CD14-positive monocyte (primary cell): ENCODE data around the gene RAC3. TPM values are rescaled to one million over a fixed set of nuclear protein-coding genes. Genes with fewer than 3 reads are reported as not detected.
A peak's percentile ranks its signal among the peaks of the same experiment; 100 is the strongest.

Source experiments
- DNase-seq, 3 donors: peaks; one replicate each; pipeline ENCODE4 v3.0.0-alpha.2; 2011 to 2022
- H2AFZ ChIP-seq: 2 replicates; pipeline ENCODE4 v1.6.0; 2012; ENCODE audit warnings: mild to moderate bottlenecking, low read depth, low read length, inconsistent platforms; ENCODE audit not compliant: insufficient read depth, poor library complexity, severe bottlenecking
- H3K27ac ChIP-seq, 2 donors: 1 replicate in 1 of 2; 2 replicates in 1 of 2; pipeline ENCODE4 v1.5.1; 2012 to 2013; ENCODE audit warnings: low read length in 2 of 2, control low read depth in 1 of 2, inconsistent platforms in 1 of 2, low read depth in 1 of 2, mild to moderate bottlenecking in 1 of 2
- H3K27me3 ChIP-seq, 2 donors: one replicate each; pipeline versions ENCODE4 v1.6.0 to v1.6.1; 2011 to 2013; ENCODE audit warnings: low read length in 2 of 2; ENCODE audit not compliant: control insufficient read depth in 2 of 2, insufficient read depth in 2 of 2
- H3K36me3 ChIP-seq, 2 donors: replicated peaks in 1 of 2; 1 replicate in 1 of 2; 2 replicates in 1 of 2; pipeline versions ENCODE4 v1.5.1 to v1.6.1; 2012 to 2013; ENCODE audit warnings: low read length in 2 of 2, control low read depth in 1 of 2, inconsistent platforms in 1 of 2, mild to moderate bottlenecking in 1 of 2; ENCODE audit not compliant: insufficient read depth in 2 of 2, control insufficient read depth in 1 of 2
- H3K4me1 ChIP-seq, 2 donors: 1 replicate in 1 of 2; 2 replicates in 1 of 2; pipeline versions ENCODE4 v1.5.1 to v1.6.1; 2012 to 2013; ENCODE audit warnings: low read length in 2 of 2, control low read depth in 1 of 2, inconsistent platforms in 1 of 2, mild to moderate bottlenecking in 1 of 2, moderate library complexity in 1 of 2; ENCODE audit not compliant: insufficient read depth in 2 of 2, control insufficient read depth in 1 of 2
- H3K4me2 ChIP-seq: replicated peaks from 2 replicates; pipeline ENCODE3; 2012; ENCODE audit warnings: low read length, moderate library complexity, mild to moderate bottlenecking; ENCODE audit not compliant: poor library complexity, severe bottlenecking; ENCODE audit errors: extremely low read depth
- H3K4me3 ChIP-seq, 3 experiments: fragments of 200-600 bp in 1 of 3; sonication (generic) in 1 of 3; replicated peaks in 1 of 3; 1 replicate in 2 of 3; 2 replicates in 1 of 3; pipeline ENCODE4 v1.5.1; 2011 to 2013; ENCODE audit warnings: low read length in 3 of 3, mild to moderate bottlenecking in 3 of 3, control low read depth in 2 of 3, low read depth in 2 of 3, inconsistent platforms in 1 of 3, moderate library complexity in 1 of 3
- H3K79me2 ChIP-seq: 2 replicates; pipeline ENCODE4 v1.6.0; 2012; ENCODE audit warnings: mild to moderate bottlenecking, control low read depth, inconsistent platforms, low read length, moderate library complexity; ENCODE audit not compliant: insufficient read depth
- H3K9ac ChIP-seq: 2 replicates; pipeline ENCODE4 v1.6.0; 2017; ENCODE audit warnings: low read length, mild to moderate bottlenecking; ENCODE audit not compliant: insufficient read depth, poor library complexity, severe bottlenecking
- H3K9me3 ChIP-seq, 2 donors: replicated peaks in 1 of 2; 1 replicate in 1 of 2; 2 replicates in 1 of 2; pipeline versions ENCODE4 v1.5.1 to v1.6.1; 2012 to 2013; ENCODE audit warnings: low read length in 2 of 2, control low read depth in 1 of 2; ENCODE audit not compliant: control insufficient read depth in 1 of 2, insufficient read depth in 1 of 2
- H4K20me1 ChIP-seq: 2 replicates; pipeline ENCODE4 v1.6.0; 2012; ENCODE audit warnings: mild to moderate bottlenecking, low read length, control low read depth, moderate library complexity; ENCODE audit not compliant: insufficient read depth
- H3K27ac Mint-ChIP-seq, 7 donors: one replicate each; pipeline ENCODE4 v1.8.0; 2020; ENCODE audit warnings: mild to moderate bottlenecking in 7 of 7, mixed read lengths in 7 of 7, moderate library complexity in 6 of 7, inconsistent platforms in 2 of 7
- H3K27me3 Mint-ChIP-seq, 3 donors: one replicate each; pipeline ENCODE4 v1.8.0; 2021 to 2022; ENCODE audit warnings: low read depth in 3 of 3, mild to moderate bottlenecking in 3 of 3, mixed read lengths in 3 of 3, moderate library complexity in 3 of 3, inconsistent platforms in 1 of 3
- H3K36me3 Mint-ChIP-seq, 2 donors: one replicate each; pipeline ENCODE4 v1.8.0; 2020; ENCODE audit warnings: mixed read lengths in 2 of 2, inconsistent platforms in 1 of 2, mild to moderate bottlenecking in 1 of 2
- H3K4me1 Mint-ChIP-seq: one replicate; pipeline ENCODE4 v1.8.0; 2020; ENCODE audit warnings: mild to moderate bottlenecking, mixed read lengths
- H3K4me3 Mint-ChIP-seq, 2 donors: one replicate each; pipeline ENCODE4 v1.8.0; 2020; ENCODE audit warnings: mild to moderate bottlenecking in 2 of 2, mixed read lengths in 2 of 2, moderate library complexity in 1 of 2
- H3K9me3 Mint-ChIP-seq, 7 donors: one replicate each; pipeline ENCODE4 v1.8.0; 2020 to 2022; ENCODE audit warnings: mixed read lengths in 7 of 7, mild to moderate bottlenecking in 6 of 7, moderate library complexity in 6 of 7, inconsistent platforms in 2 of 7
- WGBS: methylation state at CpG from one replicate; pipeline ENCODE4 v1.1.5; 2013; ENCODE audit warnings: missing lambda C conversion rate; ENCODE audit not compliant: insufficient coverage; 5-methylcytosine and 5-hydroxymethylcytosine counted together
- intact Hi-C, 2 donors: fragments of 100-400 bp; cut with micrococcal nuclease; formaldehyde crosslinking; loops; one replicate each; pipeline versions ENCODE4 v1.15.0 to v1.15.1; 2023
- polyA plus RNA-seq, 3 donors: library from polyadenylated mRNA; depleted of rRNA in 1 of 3; unstranded in 2 of 3; stranded (reverse) in 1 of 3; fragments of 300-500 nt in 2 of 3; fragments of >200 nt in 1 of 3; fragmentation: Illumina TruSeq in 2 of 3; gene quantifications; 1 replicate in 2 of 3; 2 replicates in 1 of 3; pipeline ENCODE4 v1.2.3, GENCODE V29; 2012 to 2021
- TF ChIP-seq, protein P1 (sequence below): fragments of 200-600 bp; IDR thresholded peaks from one replicate; pipeline ENCODE4 v1.8.0; 2022; ENCODE audit warnings: antibody characterized with exemption, mild to moderate bottlenecking

The RAC3 gene
- polyA plus RNA-seq, 3 donors, result 1.8 TPM; not detected in 2

DNA sequence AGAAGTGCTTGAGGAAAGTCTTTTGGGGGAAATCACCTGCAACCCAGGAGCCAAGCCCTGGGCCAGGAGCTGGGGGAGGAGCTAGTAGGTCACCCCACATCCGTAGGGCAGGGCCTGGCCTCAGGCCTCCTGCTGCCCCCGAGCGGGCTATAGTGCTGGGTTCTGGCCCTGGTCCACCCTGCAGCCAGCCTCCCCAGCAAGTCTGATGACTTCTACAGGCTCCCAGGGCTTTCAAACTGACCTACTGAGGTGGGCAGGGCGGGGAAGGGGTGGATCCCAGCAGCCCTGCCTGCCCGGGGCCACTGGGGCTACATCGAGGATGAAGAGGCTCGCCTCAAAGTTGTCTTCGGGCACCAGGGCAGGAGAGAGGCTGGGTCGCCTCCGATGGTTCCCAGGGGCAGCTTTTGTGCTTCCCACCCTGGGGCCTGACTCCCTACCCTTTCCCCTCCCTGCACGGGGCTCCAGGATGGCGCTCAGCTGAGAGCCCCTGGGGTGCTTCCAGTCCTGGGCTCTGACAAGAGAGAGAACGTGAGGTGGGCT, 13.8 kb upstream of the RAC3 start:
- peaks cover 6 to 17% of the 10 kb centered on the region in 2 donors for H3K36me3 Mint-ChIP-seq
- no peak for DNase-seq
- Histone ChIP-seq H3K4me2 (no peak overlapping the region), H3K4me3 (no peak overlapping the region), H3K27me3 (no peaks in the 10 kb centered on the region), H3K4me1 (peaks cover 15 to 18% of the 10 kb centered on the region in 2 donors), H4K20me1 (peaks cover 32% of the 10 kb centered on the region), H2AFZ (no peak overlapping the region), H3K9me3 (no peaks in the 10 kb centered on the region), H3K36me3 (peaks cover 5 to 17% of the 10 kb centered on the region in 2 donors), H3K79me2 (peaks cover 24% of the 10 kb centered on the region), H3K9ac (no peak overlapping the region), H3K27ac (no peak overlapping the region)
- H3K4me3 Mint-ChIP-seq, result no peak overlapping the region
- TF ChIP-seq, protein P1, sequence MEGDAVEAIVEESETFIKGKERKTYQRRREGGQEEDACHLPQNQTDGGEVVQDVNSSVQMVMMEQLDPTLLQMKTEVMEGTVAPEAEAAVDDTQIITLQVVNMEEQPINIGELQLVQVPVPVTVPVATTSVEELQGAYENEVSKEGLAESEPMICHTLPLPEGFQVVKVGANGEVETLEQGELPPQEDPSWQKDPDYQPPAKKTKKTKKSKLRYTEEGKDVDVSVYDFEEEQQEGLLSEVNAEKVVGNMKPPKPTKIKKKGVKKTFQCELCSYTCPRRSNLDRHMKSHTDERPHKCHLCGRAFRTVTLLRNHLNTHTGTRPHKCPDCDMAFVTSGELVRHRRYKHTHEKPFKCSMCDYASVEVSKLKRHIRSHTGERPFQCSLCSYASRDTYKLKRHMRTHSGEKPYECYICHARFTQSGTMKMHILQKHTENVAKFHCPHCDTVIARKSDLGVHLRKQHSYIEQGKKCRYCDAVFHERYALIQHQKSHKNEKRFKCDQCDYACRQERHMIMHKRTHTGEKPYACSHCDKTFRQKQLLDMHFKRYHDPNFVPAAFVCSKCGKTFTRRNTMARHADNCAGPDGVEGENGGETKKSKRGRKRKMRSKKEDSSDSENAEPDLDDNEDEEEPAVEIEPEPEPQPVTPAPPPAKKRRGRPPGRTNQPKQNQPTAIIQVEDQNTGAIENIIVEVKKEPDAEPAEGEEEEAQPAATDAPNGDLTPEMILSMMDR, result no peak
- peaks cover 14% of the 10 kb centered on the region for H3K4me1 Mint-ChIP-seq
- no peaks in the 10 kb centered on the region for H3K9me3 Mint-ChIP-seq
- WGBS, result 88% methylated on average over 8 of the region's 13 CpGs
- H3K27ac Mint-ChIP-seq, result no peak overlapping the region
- intact Hi-C loops, result no loop called here
- peaks cover 0 to 1% (median 0%) of the 10 kb centered on the region in 3 donors for H3K27me3 Mint-ChIP-seq

DNA sequence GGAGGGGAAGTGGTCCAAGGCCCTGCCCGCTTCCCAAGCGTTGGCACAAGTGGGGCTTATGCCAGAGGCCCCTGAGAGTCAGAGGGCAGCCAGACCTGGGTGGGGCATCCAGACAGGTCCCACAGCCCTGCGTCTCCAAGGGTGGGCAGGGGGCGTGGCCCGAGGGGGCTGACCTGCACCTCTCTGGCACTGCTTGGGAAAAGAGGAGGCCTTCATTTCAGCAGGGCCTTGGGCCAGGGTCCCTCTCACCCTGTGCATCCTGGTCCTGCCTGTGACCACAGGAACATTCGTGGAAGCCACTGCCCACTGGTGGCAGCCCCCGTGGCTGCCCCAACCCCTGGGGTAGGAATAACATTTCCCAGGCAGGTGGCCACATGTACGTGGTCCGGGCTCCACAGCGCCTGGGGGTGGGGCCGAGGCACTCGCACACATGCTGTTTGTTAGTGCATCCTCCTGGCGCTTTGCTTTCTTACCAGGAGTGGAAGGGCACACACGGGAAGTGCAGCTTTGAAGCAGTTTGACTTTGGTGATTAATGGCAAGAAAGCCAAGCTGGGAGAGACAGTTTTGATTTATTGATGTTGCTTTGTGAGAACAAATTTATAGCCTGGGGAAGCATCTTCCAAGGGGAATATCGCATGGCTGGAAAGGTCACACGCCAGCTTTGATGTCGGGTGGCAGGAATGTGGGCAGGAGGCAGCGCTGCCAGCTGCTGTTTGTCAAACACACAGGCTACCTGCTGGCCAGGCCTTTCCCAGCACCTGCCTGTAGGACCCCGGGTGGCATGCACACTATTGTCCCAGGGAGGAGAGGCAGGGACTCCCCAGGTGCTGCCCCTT, 13.1 kb upstream of the RAC3 start:
- peaks cover 0 to 1% (median 0%) of the 10 kb centered on the region in 3 donors for H3K27me3 Mint-ChIP-seq
- no peak overlapping the region for H3K4me2 ChIP-seq
- peaks cover 15 to 19% of the 10 kb centered on the region in 2 donors for H3K4me1 ChIP-seq
- H3K36me3 Mint-ChIP-seq, result peaks cover 6 to 15% of the 10 kb centered on the region in 2 donors
- peaks cover 14% of the 10 kb centered on the region for H3K4me1 Mint-ChIP-seq
- H2AFZ ChIP-seq, result no peak overlapping the region
- intact Hi-C loops, result no loop called here
- H3K27ac ChIP-seq, result no peak overlapping the region
- 85% methylated on average over 18 of the region's 19 CpGs for WGBS
- H3K9me3 Mint-ChIP-seq, result no peaks in the 10 kb centered on the region
- H3K36me3 ChIP-seq, result peaks cover 5 to 17% of the 10 kb centered on the region in 2 donors
- H3K27ac Mint-ChIP-seq, result peak overlapping the region in 1 of 7 donors; percentile 27
- TF ChIP-seq, protein P1, result no peak
- no peak overlapping the region for H3K4me3 Mint-ChIP-seq
- no peaks in the 10 kb centered on the region for H3K27me3 ChIP-seq
- H4K20me1 ChIP-seq, result peaks cover 32% of the 10 kb centered on the region
- H3K4me3 ChIP-seq, result no peak overlapping the region
- peaks cover 25% of the 10 kb centered on the region for H3K79me2 ChIP-seq
- no peak for DNase-seq
- no peaks in the 10 kb centered on the region for H3K9me3 ChIP-seq
- no peak overlapping the region for H3K9ac ChIP-seq
